ENCODE results near the gene TWIST2.

The TWIST2 gene

DNA sequence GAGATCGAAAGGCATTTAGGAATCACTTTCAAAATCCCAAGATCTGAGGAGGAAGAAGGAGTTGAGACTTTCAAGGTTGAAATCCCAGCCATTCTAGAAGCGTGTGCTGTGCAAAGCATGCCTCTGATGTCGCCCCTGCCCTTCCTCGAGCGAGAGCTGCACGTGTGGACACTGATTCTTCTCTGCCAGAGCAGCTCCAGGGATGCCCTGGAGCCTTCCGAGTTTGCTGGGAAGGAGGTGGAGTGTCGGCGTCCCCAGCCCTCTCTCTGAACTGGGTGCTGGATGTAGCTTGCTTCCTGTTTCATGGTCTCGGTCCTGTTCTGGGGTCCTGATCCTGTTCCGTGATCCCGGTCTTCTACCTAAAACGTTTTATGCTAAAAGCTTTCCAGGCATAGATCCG, 76.1 kb downstream of the TWIST2 start:
- TF ChIP-seq, protein P1, sequence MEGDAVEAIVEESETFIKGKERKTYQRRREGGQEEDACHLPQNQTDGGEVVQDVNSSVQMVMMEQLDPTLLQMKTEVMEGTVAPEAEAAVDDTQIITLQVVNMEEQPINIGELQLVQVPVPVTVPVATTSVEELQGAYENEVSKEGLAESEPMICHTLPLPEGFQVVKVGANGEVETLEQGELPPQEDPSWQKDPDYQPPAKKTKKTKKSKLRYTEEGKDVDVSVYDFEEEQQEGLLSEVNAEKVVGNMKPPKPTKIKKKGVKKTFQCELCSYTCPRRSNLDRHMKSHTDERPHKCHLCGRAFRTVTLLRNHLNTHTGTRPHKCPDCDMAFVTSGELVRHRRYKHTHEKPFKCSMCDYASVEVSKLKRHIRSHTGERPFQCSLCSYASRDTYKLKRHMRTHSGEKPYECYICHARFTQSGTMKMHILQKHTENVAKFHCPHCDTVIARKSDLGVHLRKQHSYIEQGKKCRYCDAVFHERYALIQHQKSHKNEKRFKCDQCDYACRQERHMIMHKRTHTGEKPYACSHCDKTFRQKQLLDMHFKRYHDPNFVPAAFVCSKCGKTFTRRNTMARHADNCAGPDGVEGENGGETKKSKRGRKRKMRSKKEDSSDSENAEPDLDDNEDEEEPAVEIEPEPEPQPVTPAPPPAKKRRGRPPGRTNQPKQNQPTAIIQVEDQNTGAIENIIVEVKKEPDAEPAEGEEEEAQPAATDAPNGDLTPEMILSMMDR (IDR thresholded peaks at IDR 0.05; ENCODE audit: insufficient read depth, missing control alignments), result no peak
- FAIRE-seq, result no peak
- no peak for DNase-seq (ENCODE audit: insufficient read length, low spot score)

DNA sequence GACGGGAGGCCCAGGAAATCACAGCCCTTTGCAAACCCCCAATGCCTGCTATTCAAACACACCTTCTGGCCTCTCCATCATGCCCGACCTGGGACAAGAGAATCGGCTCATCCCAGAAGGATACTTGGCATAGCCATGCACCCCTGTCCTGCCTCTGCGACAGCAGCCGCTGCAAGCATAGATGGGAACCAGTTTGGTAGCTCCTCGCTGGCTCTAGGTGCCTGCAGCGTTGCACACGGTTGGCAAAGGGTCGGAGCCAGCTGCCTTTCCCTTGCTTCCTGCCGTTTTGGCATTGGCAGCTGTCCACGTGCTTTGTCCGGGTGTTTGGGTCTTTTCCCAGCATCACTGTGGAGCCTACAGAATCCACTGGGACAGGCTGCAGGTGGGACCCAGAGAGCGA, 76.9 kb downstream of the TWIST2 start:
- DNase-seq (ENCODE audit: insufficient read length, low spot score), result no peak
- TF ChIP-seq, protein P1 (IDR thresholded peaks at IDR 0.05; ENCODE audit: insufficient read depth, missing control alignments), result no peak
- no peak for FAIRE-seq

DNA sequence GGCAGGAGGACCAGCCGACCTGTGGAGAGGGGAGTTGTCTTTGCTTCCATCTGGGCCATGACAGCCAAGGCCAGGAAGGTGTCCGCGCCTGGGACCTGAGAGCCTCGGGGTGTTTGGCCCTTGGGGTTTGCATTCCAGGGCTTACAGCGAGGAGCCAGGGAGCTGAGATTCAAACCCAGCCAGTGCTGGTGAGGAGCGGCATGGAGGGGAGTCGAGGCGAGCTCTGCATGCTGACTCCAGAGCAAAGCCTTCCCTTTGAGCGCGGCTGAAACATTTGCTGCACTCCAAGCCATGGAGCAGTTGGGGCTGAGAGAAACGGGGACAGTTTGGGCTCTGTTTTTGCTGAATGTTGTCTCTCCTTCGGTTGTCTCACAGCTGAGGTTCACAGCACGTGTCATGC, 77.4 kb downstream of the TWIST2 start:
- FAIRE-seq, result no peak
- TF ChIP-seq, protein P1 (IDR thresholded peaks at IDR 0.05; ENCODE audit: insufficient read depth, missing control alignments), result no peak

DNA sequence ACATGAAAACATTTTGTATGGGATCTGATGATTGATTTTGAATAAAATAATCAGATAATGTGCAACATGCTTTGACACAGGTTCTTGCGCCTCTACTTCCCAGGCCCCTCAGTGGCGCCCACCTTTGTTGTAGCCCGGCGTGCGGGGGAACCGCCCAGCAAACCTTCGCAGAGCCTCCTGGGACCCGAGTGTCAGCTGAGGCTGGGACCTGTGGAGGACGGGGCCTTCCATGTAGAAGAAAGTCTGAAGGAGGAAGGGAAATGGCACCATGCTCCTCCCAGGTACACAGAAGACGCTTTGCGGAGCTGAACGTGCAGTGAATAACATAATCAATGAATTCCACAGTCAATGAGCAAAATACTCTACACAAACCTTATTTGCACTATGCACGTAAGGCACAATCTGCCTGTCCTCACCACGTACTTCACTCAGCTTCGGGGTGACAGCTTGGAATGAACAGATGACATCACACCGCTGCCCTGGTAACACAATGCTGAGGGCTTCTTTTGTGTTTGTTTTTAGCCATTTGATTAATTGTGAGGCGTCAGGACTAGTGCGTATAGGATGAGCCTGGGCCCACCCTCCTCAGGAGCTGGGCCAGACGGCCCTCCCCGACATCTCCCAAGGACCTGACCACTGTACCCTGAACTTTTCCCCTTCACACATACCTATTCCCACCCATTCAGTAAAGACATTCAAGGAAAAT, 78.1 kb downstream of the TWIST2 start:
- FAIRE-seq (no peak), DNase-seq (ENCODE audit: insufficient read length, low spot score) (no peak)
- TF ChIP-seq, protein P1 (IDR thresholded peaks at IDR 0.05; ENCODE audit: insufficient read depth, missing control alignments), result no peak

More for the DNA sequence above, 77.4 kb downstream of the TWIST2 start:
- no peak for DNase-seq (ENCODE audit: insufficient read length, low spot score)

DNA sequence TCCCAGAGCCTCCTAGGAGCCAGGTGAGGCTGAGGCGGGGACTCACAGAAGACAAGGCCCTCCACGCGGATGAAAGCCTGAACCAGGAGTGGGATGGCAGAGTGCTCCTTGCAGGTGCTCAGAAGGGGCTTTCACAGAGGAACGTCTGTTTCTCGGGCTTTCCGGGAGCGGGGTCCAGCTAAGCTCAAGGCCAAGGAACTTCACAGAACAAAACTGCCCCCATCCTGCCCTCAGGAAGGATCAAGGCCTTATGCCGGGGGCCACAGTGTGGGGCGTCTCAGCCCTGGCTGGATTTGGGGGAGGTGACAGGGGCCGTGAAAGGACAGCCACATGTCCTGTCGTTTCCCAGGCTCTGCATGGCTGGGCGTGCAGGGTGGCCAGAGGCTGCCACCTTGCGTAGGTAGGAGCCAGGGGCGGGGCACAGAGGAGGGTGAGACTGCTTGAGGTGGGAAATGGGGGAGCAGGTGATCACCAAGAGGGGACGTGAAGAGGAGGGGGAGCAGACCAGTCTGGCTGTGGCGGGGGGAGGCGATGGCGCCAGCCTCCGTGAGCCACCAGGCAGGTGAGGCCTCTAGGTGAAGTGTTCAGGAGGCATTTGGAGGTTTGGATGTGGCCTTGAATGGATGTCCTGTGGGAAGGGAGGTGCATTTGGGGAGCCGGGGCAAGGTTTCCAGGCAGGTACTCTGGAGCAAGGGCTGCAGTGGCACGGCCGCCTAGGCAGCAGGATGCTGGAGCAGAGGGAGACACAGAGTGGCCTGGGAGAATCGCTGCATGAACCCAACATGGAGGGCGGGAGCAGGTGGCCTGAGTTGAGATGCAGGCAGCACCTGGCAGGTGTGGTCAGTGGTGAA, 79.1 kb downstream of the TWIST2 start:
- DNase-seq (ENCODE audit: insufficient read length, low spot score), result no peak
- FAIRE-seq, result no peak
- TF ChIP-seq, protein P1 (IDR thresholded peaks at IDR 0.05; ENCODE audit: insufficient read depth, missing control alignments), result no peak

DNA sequence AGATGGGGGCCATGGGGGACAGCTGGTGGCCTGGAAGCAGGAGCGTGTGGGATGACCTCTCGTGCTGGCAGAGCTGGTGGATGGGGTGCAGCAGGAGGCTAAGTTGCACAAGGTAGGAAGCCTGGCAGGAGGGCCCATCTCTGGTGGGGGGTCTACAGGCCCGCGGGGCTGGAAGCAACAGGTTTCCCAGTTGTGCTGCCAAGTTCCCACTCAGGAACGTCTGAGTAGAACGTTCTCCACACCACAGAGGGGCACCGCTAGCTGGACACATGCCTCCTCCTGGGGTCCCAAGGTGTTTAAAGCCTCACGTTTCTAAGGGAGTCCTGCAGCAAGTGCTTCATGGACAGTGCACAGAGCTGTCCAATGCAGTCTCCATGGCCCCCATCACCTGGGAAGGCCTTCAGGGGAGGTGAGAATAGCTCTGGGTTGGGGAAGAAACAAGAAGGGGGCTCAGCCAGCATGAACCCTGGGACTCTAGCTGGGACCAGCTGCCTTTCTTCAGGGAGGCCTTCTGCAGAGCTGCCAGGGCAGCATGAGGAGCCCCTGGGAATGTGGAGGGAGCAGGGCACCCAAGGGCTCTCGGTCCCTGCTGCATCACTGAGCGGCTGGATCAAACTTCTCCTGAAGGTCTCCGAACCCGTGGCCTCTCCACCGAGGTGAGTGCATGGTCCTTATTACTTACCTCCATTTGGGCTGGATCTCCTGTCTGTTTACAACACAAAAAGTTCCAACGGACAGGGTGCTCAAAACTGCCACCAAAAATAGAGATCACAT, 80.0 kb downstream of the TWIST2 start:
- no peak for DNase-seq (ENCODE audit: insufficient read length, low spot score)
- FAIRE-seq, result no peak
- TF ChIP-seq, protein P1 (IDR thresholded peaks at IDR 0.05; ENCODE audit: insufficient read depth, missing control alignments), result no peak

Data from D721Med (cell line).